Measurements from ENCODE around the gene EXOC6B.
A peak's percentile ranks its signal among the peaks of the same experiment; 100 is the strongest.

The EXOC6B gene

GRCh38 chr2:72236445-72237067, 589.3 kb downstream of the EXOC6B start:
- H3K27ac ChIP-seq, result no peak overlapping the region
- no peak for TF ChIP-seq CTCF (IDR thresholded peaks at IDR 0.05; ENCODE audit: low read depth, low read length)

GRCh38 chr2:72235497-72236415, 590.1 kb downstream of the EXOC6B start:
- Histone ChIP-seq H3K27ac (no peak overlapping the region), H3K36me3 (no peaks in the 10 kb centered on the region), H3K9me3 (ENCODE audit: severe bottlenecking) (no peaks in the 10 kb centered on the region), H3K4me3 (ENCODE audit: low read depth, low read length) (no peak overlapping the region), H3K27me3 (ENCODE audit: insufficient read depth, low read depth, severe bottlenecking) (no peaks in the 10 kb centered on the region)
- no peak for DNase-seq
- TF ChIP-seq CTCF (IDR thresholded peaks at IDR 0.05; ENCODE audit: low read depth, low read length), result no peak

More at GRCh38 chr2:72236445-72237067, 589.3 kb downstream of the EXOC6B start:
- H3K27me3 ChIP-seq (ENCODE audit: insufficient read depth, low read depth, severe bottlenecking), result no peaks in the 10 kb centered on the region
- no peaks in the 10 kb centered on the region for H3K9me3 ChIP-seq (ENCODE audit: severe bottlenecking)
- H3K36me3 ChIP-seq, result no peaks in the 10 kb centered on the region
- no peak overlapping the region for H3K4me3 ChIP-seq (ENCODE audit: low read depth, low read length)
- no peak for DNase-seq

GRCh38 chr2:72233211-72233610, 592.6 kb downstream of the EXOC6B start:
- TF ChIP-seq CTCF (IDR thresholded peaks at IDR 0.05; ENCODE audit: low read depth, low read length), result no peak
- Histone ChIP-seq H3K9me3 (ENCODE audit: severe bottlenecking) (no peaks in the 10 kb centered on the region), H3K27me3 (ENCODE audit: insufficient read depth, low read depth, severe bottlenecking) (no peaks in the 10 kb centered on the region), H3K4me3 (ENCODE audit: low read depth, low read length) (no peak overlapping the region), H3K36me3 (no peaks in the 10 kb centered on the region), H3K27ac (no peak overlapping the region)
- no peak for DNase-seq

GRCh38 chr2:72222829-72223564, 602.8 kb downstream of the EXOC6B start:
- no peak for DNase-seq
- Histone ChIP-seq H3K27me3 (ENCODE audit: insufficient read depth, low read depth, severe bottlenecking) (no peaks in the 10 kb centered on the region), H3K36me3 (no peaks in the 10 kb centered on the region), H3K27ac (no peak overlapping the region), H3K9me3 (ENCODE audit: severe bottlenecking) (no peaks in the 10 kb centered on the region), H3K4me3 (ENCODE audit: low read depth, low read length) (no peak overlapping the region)
- no peak for TF ChIP-seq CTCF (IDR thresholded peaks at IDR 0.05; ENCODE audit: low read depth, low read length)

GRCh38 chr2:72220170-72220569, 605.7 kb downstream of the EXOC6B start:
- DNase-seq, result peak; percentile 92
- Histone ChIP-seq H3K36me3 (no peaks in the 10 kb centered on the region), H3K27ac (no peak overlapping the region), H3K27me3 (ENCODE audit: insufficient read depth, low read depth, severe bottlenecking) (no peaks in the 10 kb centered on the region), H3K4me3 (ENCODE audit: low read depth, low read length) (no peak overlapping the region), H3K9me3 (ENCODE audit: severe bottlenecking) (no peaks in the 10 kb centered on the region)
- peak; percentile 83 for TF ChIP-seq CTCF (IDR thresholded peaks at IDR 0.05; ENCODE audit: low read depth, low read length)
